ENCODE data around the gene AUH.

Gene AUH

GRCh38 chr9:91166796-91167366 lies 194.8 kb downstream of the AUH start:
- no peak for DNase-seq (ENCODE audit: low read depth in 2 of 2)

- DNase-seq (ENCODE audit: low read depth in 2 of 2) = peak; percentile 86 to 87
Observed at GRCh38 chr9:91164724-91165520, 196.8 kb downstream of the AUH start.
